A549 (cell line): Measurements from ENCODE around the gene SLC38A2. TPM values are rescaled to one million over a fixed set of nuclear protein-coding genes. Genes with fewer than 3 reads are reported as not detected.
A peak's percentile ranks its signal among the peaks of the same experiment; 100 is the strongest.

Source experiments
- ATAC-seq, 2 experiments: fragments of 200-7000 bp in 1 of 2; fragments of >200 bp in 1 of 2; cut with Nextera tagmentation in 1 of 2; cut with Tn5 transposase in 1 of 2; 3 replicates each; pipeline versions ENCODE4 v1.8.0 to v1.9.1; 2018 to 2020; ENCODE audit warnings: mild to moderate bottlenecking in 1 of 2, moderate library complexity in 1 of 2
- CTCF ChIA-PET: fragments of 300-600 bp; sonication (Branson Sonifier 250); formaldehyde crosslinking; extraction: SDS; loops from one replicate; lab custom pipeline; 2021; ENCODE audit warnings: antibody characterized with exemption, inconsistent platforms; lab: Yijun Ruan, JAX
- POLR2A ChIA-PET: fragments of 350-600 bp; formaldehyde crosslinking; extraction: SDS; loops from one replicate; lab custom pipeline; 2021; ENCODE audit warnings: antibody characterized with exemption, inconsistent platforms; lab: Yijun Ruan, JAX
- DNase-seq, 2 experiments: peaks; one replicate each; pipeline versions ENCODE4 v3.0.0 to v3.0.0-alpha.2; 2011 to 2016; ENCODE audit warnings: low read depth in 1 of 2, low spot score in 1 of 2
- FAIRE-seq: peaks from 2 replicates; lab custom pipeline; 2011; peaks lifted over from hg19 to GRCh38; lab: Jason Lieb, UNC
- H3K27ac ChIP-seq, 2 experiments: fragments of >200 bp; sonication (Bioruptor Twin); formaldehyde crosslinking; 3 replicates each; pipeline ENCODE4 v1.5.1; 2016 to 2017
- H3K4me1 ChIP-seq: fragments of >200 bp; sonication (Bioruptor Twin); formaldehyde crosslinking; 3 replicates; pipeline ENCODE4 v1.6.1; 2016
- H3K4me2 ChIP-seq: fragments of >200 bp; sonication (Bioruptor Twin); formaldehyde crosslinking; 3 replicates; pipeline ENCODE4 v1.6.1; 2016
- H3K4me3 ChIP-seq: fragments of >200 bp; sonication (Bioruptor Twin); formaldehyde crosslinking; 3 replicates; pipeline ENCODE4 v1.5.1; 2016
- H3K9me3 ChIP-seq: fragments of >200 bp; sonication (Bioruptor Twin); formaldehyde crosslinking; 3 replicates; pipeline ENCODE4 v1.6.1; 2016
- BHLHE40 ChIP-seq: IDR thresholded peaks from 2 replicates; pipeline ENCODE4 v1.6.1; 2012; ENCODE audit warnings: low read depth, low read length, inconsistent platforms
- CHD2 ChIP-seq: fragments of 150-350 bp; IDR thresholded peaks from 2 replicates; pipeline ENCODE4 v1.6.1; 2014; ENCODE audit warnings: low read length; ENCODE audit not compliant: partially characterized antibody
- EHMT2 ChIP-seq: fragments of 200-600 bp; sonication (generic); IDR thresholded peaks from 2 replicates; pipeline ENCODE4 v1.6.1; 2016; ENCODE audit warnings: antibody characterized with exemption, low read depth, mild to moderate bottlenecking, moderate library complexity
- EP300 ChIP-seq, 2 experiments: fragments of >200 bp; sonication (Bioruptor Twin); formaldehyde crosslinking; IDR thresholded peaks; 2 replicates in 1 of 2; 3 replicates in 1 of 2; pipeline ENCODE4 v1.6.1; 2016 to 2017
- ESRRA ChIP-seq: fragments of 150-350 bp; IDR thresholded peaks from 2 replicates; pipeline ENCODE4 v1.6.1; 2014; ENCODE audit warnings: mild to moderate bottlenecking, low read length, borderline replicate concordance
- FOSB ChIP-seq: fragments of 250-450 bp; sonication (Bioruptor Pico); IDR thresholded peaks from 2 replicates; pipeline ENCODE4 v1.5.0; 2020; ENCODE audit warnings: mild to moderate bottlenecking, moderate library complexity
- FOSL2 ChIP-seq, 2 experiments: fragments of 450-650 bp in 1 of 2; fragments of >200 bp in 1 of 2; sonication (Bioruptor Twin) in 1 of 2; formaldehyde crosslinking; IDR thresholded peaks; 2 replicates each; pipeline versions ENCODE4 v1.5.0 to v1.6.1; 2016 to 2020; ENCODE audit warnings: mild to moderate bottlenecking in 1 of 2, moderate library complexity in 1 of 2
- HOXA7 ChIP-seq: fragments of 250-450 bp; sonication (Bioruptor Pico); IDR thresholded peaks from 2 replicates; pipeline ENCODE4 v1.5.0; 2020; ENCODE audit warnings: mild to moderate bottlenecking, moderate library complexity
- HOXB13 ChIP-seq: fragments of 250-450 bp; sonication (Bioruptor Pico); IDR thresholded peaks from 2 replicates; pipeline ENCODE4 v1.5.0; 2020; ENCODE audit warnings: low read depth, mild to moderate bottlenecking, moderate library complexity
- HOXB5 ChIP-seq: fragments of 250-450 bp; sonication (Bioruptor Pico); IDR thresholded peaks from 2 replicates; pipeline ENCODE4 v1.5.0; 2020; ENCODE audit warnings: mild to moderate bottlenecking, moderate library complexity
- MAZ ChIP-seq: fragments of 150-350 bp; IDR thresholded peaks from 2 replicates; pipeline ENCODE4 v1.6.1; 2014; ENCODE audit warnings: antibody characterized with exemption, low read depth, low read length, borderline replicate concordance
- NPAS2 ChIP-seq: fragments of 250-450 bp; sonication (Bioruptor Pico); IDR thresholded peaks from 2 replicates; pipeline ENCODE4 v1.8.0; 2022; ENCODE audit warnings: mild to moderate bottlenecking, moderate library complexity, borderline replicate concordance
- NR3C1 ChIP-seq: fragments of >200 bp; sonication (Bioruptor Twin); formaldehyde crosslinking; IDR thresholded peaks from 3 replicates; pipeline ENCODE4 v1.6.1; 2017
- POLR2AphosphoS2 ChIP-seq: conservative IDR thresholded peaks from 2 replicates; pipeline ENCODE4 v1.6.1; 2012; ENCODE audit warnings: low read length, improper control_type of control experiment, inconsistent platforms
- RARB ChIP-seq: fragments of 250-450 bp; sonication (Bioruptor Pico); IDR thresholded peaks from 2 replicates; pipeline ENCODE4 v1.8.0; 2021; ENCODE audit warnings: mild to moderate bottlenecking, moderate library complexity
- TFCP2L1 ChIP-seq: fragments of 250-450 bp; sonication (Bioruptor Pico); IDR thresholded peaks from 2 replicates; pipeline ENCODE4 v1.5.0; 2021; ENCODE audit warnings: mild to moderate bottlenecking
- TP53 ChIP-seq: fragments of 250-450 bp; sonication (Bioruptor Pico); IDR thresholded peaks from 2 replicates; pipeline ENCODE4 v1.5.0; 2021; ENCODE audit warnings: mild to moderate bottlenecking, moderate library complexity
- ZC3H11A ChIP-seq: fragments of 450-650 bp; IDR thresholded peaks from 2 replicates; pipeline ENCODE4 v1.6.1; 2014; ENCODE audit warnings: antibody characterized with exemption, mild to moderate bottlenecking
- ZFP36 ChIP-seq: fragments of 450-650 bp; IDR thresholded peaks from 2 replicates; pipeline ENCODE4 v1.6.1; 2014; ENCODE audit warnings: borderline replicate concordance; ENCODE audit not compliant: partially characterized antibody
- WGBS: methylation state at CpG from one replicate; pipeline ENCODE4 v1.1.6; 2017; ENCODE audit errors: missing lambda C conversion rate; 5-methylcytosine and 5-hydroxymethylcytosine counted together
- polyA plus RNA-seq, 4 experiments: library from polyadenylated mRNA; depleted of rRNA in 3 of 4; stranded (reverse); fragments of >200 nt; fragmentation: RNase III in 1 of 4; extraction: RNeasy Plus Mini Kit Qiagen cat#74134 plus additional on column Dnase treatment in 1 of 4; gene quantifications; 2 replicates in 3 of 4; 3 replicates in 1 of 4; pipeline ENCODE4 v1.2.3, GENCODE V29; 2011 to 2017
- TF ChIP-seq, protein P1 (sequence below): IDR thresholded peaks from 2 replicates; pipeline ENCODE4 v1.6.1; 2012
- TF ChIP-seq, protein P2 (sequence below): fragments of 250-450 bp; sonication (Bioruptor Pico); IDR thresholded peaks from 2 replicates; pipeline ENCODE4 v1.5.0; 2021; ENCODE audit warnings: mild to moderate bottlenecking, moderate library complexity, borderline replicate concordance
- TF ChIP-seq, protein P3 (sequence below): IDR thresholded peaks from 2 replicates; pipeline ENCODE4 v1.6.1; 2012
- TF ChIP-seq, protein P4 (sequence below): fragments of >200 bp; sonication (Bioruptor Twin); formaldehyde crosslinking; IDR thresholded peaks from 2 replicates; pipeline ENCODE4 v1.6.1; 2016
- TF ChIP-seq, protein P5 (sequence below): fragments of 450-650 bp; IDR thresholded peaks from 2 replicates; pipeline ENCODE4 v1.6.1; 2014; ENCODE audit warnings: antibody characterized with exemption
- TF ChIP-seq, protein P6 (sequence below): fragments of >200 bp; sonication (Bioruptor Twin); formaldehyde crosslinking; IDR thresholded peaks from 3 replicates; pipeline ENCODE4 v1.5.1; 2016

Gene SLC38A2
- polyA plus RNA-seq, 2 of the 4 experiments (the other 2 are of a cell fraction): 187 to 519 TPM

DNA sequence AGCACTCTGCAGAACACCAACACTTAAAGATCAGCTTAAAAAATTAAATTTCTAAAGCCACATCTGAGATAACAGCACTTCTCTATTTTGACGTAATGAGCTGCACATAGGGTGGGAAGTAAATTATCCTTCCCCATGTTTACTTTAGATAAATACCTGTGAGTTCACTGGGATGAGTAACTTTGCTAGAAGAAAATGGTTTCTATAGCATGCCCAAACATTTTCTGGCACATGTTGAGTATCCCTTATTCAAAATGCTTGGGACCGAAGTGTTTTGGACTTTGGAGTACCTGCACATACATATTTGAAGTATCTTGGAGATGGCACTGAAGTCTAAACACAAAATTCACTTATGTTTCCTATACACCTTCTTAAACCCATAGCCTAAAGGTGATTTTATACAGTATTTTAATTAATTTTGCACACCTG is 6.6 kb downstream of the SLC38A2 start:
- H3K4me2 ChIP-seq: peak overlapping the region; percentile 85
- peak overlapping the region; percentile 91 for H3K4me3 ChIP-seq
- DNase-seq (no peak), FAIRE-seq (no peak), ATAC-seq (0 out of 6 replicates have a peak, but pooled peaks of 1 of the 2 experiments have one; percentile 2)
- WGBS: 27% methylated on average over 2 of the region's 2 CpGs
- ChIA-PET CTCF (interaction anchor here (1.1 to 1.4 kb wide), 2 partner anchors 18 to 94 kb away, joined by 3 to 4 read pairs; no protein-coding TSS in a partner anchor), POLR2A (interaction anchor here (1.4 to 2.3 kb wide), 2 partner anchors 9 to 97 kb away, joined by 7 read pairs; partner anchors contain the start of gene SLC38A1)
- peak overlapping the region; percentile 12 to 25; a peak in 2 of 6 replicates for H3K27ac ChIP-seq
- H3K9me3 ChIP-seq: no peaks in the 10 kb centered on the region
- no peak for TF ChIP-seq MAZ
- no peak for TF ChIP-seq NPAS2
- TF ChIP-seq, protein P1, sequence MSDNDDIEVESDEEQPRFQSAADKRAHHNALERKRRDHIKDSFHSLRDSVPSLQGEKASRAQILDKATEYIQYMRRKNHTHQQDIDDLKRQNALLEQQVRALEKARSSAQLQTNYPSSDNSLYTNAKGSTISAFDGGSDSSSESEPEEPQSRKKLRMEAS: no peak
- TF ChIP-seq POLR2AphosphoS2: peak; percentile 90
- TF ChIP-seq ZC3H11A: no peak
- TF ChIP-seq CHD2: no peak
- TF ChIP-seq ZFP36: no peak
- TF ChIP-seq HOXB5 (CRISPR knock-in tag): no peak
- no peak for TF ChIP-seq NR3C1
- TF ChIP-seq, protein P2, sequence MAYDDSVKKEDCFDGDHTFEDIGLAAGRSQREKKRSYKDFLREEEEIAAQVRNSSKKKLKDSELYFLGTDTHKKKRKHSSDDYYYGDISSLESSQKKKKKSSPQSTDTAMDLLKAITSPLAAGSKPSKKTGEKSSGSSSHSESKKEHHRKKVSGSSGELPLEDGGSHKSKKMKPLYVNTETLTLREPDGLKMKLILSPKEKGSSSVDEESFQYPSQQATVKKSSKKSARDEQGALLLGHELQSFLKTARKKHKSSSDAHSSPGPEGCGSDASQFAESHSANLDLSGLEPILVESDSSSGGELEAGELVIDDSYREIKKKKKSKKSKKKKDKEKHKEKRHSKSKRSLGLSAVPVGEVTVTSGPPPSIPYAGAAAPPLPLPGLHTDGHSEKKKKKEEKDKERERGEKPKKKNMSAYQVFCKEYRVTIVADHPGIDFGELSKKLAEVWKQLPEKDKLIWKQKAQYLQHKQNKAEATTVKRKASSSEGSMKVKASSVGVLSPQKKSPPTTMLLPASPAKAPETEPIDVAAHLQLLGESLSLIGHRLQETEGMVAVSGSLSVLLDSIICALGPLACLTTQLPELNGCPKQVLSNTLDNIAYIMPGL (CRISPR knock-in tag): 0 out of 2 replicates have a peak, but pooled peaks have one; percentile 13
- no peak for TF ChIP-seq EHMT2
- no peak for TF ChIP-seq FOSL2 (IDR thresholded peaks at IDR 0.05)
- TF ChIP-seq FOSL2 (CRISPR knock-in tag; IDR thresholded peaks at IDR 0.05): 0 out of 2 replicates have a peak, but pooled peaks have one; percentile 3
- peak; percentile 59 for TF ChIP-seq FOSB (CRISPR knock-in tag)
- TF ChIP-seq, protein P3, sequence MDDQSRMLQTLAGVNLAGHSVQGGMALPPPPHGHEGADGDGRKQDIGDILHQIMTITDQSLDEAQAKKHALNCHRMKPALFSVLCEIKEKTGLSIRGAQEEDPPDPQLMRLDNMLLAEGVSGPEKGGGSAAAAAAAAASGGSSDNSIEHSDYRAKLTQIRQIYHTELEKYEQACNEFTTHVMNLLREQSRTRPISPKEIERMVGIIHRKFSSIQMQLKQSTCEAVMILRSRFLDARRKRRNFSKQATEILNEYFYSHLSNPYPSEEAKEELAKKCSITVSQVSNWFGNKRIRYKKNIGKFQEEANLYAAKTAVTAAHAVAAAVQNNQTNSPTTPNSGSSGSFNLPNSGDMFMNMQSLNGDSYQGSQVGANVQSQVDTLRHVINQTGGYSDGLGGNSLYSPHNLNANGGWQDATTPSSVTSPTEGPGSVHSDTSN: no peak
- TF ChIP-seq, protein P4, sequence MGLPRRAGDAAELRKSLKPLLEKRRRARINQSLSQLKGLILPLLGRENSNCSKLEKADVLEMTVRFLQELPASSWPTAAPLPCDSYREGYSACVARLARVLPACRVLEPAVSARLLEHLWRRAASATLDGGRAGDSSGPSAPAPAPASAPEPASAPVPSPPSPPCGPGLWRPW: no peak
- TF ChIP-seq RARB (CRISPR knock-in tag): no peak
- no peak for TF ChIP-seq EP300 (IDR thresholded peaks at IDR 0.05)
- TF ChIP-seq ESRRA: no peak
- TF ChIP-seq, protein P5, sequence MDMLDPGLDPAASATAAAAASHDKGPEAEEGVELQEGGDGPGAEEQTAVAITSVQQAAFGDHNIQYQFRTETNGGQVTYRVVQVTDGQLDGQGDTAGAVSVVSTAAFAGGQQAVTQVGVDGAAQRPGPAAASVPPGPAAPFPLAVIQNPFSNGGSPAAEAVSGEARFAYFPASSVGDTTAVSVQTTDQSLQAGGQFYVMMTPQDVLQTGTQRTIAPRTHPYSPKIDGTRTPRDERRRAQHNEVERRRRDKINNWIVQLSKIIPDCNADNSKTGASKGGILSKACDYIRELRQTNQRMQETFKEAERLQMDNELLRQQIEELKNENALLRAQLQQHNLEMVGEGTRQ: no peak
- TF ChIP-seq, protein P6, sequence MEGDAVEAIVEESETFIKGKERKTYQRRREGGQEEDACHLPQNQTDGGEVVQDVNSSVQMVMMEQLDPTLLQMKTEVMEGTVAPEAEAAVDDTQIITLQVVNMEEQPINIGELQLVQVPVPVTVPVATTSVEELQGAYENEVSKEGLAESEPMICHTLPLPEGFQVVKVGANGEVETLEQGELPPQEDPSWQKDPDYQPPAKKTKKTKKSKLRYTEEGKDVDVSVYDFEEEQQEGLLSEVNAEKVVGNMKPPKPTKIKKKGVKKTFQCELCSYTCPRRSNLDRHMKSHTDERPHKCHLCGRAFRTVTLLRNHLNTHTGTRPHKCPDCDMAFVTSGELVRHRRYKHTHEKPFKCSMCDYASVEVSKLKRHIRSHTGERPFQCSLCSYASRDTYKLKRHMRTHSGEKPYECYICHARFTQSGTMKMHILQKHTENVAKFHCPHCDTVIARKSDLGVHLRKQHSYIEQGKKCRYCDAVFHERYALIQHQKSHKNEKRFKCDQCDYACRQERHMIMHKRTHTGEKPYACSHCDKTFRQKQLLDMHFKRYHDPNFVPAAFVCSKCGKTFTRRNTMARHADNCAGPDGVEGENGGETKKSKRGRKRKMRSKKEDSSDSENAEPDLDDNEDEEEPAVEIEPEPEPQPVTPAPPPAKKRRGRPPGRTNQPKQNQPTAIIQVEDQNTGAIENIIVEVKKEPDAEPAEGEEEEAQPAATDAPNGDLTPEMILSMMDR: no peak
- TF ChIP-seq TFCP2L1 (CRISPR knock-in tag): no peak; the same call in 1 of the 2 replicates
- peak; percentile 75; the same call in 1 of the 2 replicates for TF ChIP-seq HOXA7 (CRISPR knock-in tag)
- TF ChIP-seq TP53 (CRISPR knock-in tag): peak; percentile 54
- TF ChIP-seq BHLHE40: no peak
- no peak for TF ChIP-seq HOXB13 (CRISPR knock-in tag)
- peaks cover 87% of the 10 kb centered on the region for H3K4me1 ChIP-seq
